Stomach smooth muscle (tissue), 2 donors: ENCODE measurements around the gene TRAP1.

Source experiments
- H3K27ac ChIP-seq: one replicate; pipeline ENCODE4 v1.7.0; 2013; ENCODE audit warnings: mild to moderate bottlenecking, low read length, inconsistent platforms
- H3K27me3 ChIP-seq, 2 donors: one replicate each; pipeline ENCODE4 v1.7.0; 2013; ENCODE audit warnings: low read length in 2 of 2; ENCODE audit not compliant: insufficient read depth in 2 of 2, control insufficient read depth in 1 of 2
- H3K36me3 ChIP-seq, 2 donors: one replicate each; pipeline ENCODE4 v1.7.0; 2013; ENCODE audit warnings: low read length in 2 of 2; ENCODE audit not compliant: control insufficient read depth in 2 of 2, insufficient read depth in 2 of 2
- H3K4me1 ChIP-seq: one replicate; pipeline ENCODE4 v1.7.0; 2013; ENCODE audit warnings: low read length; ENCODE audit not compliant: control insufficient read depth, insufficient read depth
- H3K4me3 ChIP-seq, 2 donors: one replicate each; pipeline ENCODE4 v1.7.0; 2013; ENCODE audit warnings: low read length in 2 of 2
- H3K9ac ChIP-seq, 2 donors: one replicate each; pipeline ENCODE4 v1.7.0; 2013; ENCODE audit warnings: low read length in 2 of 2, mild to moderate bottlenecking in 1 of 2
- H3K9me3 ChIP-seq, 2 donors: one replicate each; pipeline ENCODE4 v1.7.0; 2013; ENCODE audit warnings: low read length in 2 of 2; ENCODE audit not compliant: control insufficient read depth in 2 of 2
- donor health status: healthy.
- donor health status: Pancreatic carcinoma.

Gene TRAP1

GRCh38 chr16:3713587-3714242 is 3.6 kb downstream of the TRAP1 start:
- Histone ChIP-seq H3K27me3 (no peaks in the 10 kb centered on the region), H3K36me3 (peaks cover 3 to 9% of the 10 kb centered on the region in 2 donors), H3K9ac (no peak overlapping the region), H3K4me1 (peaks cover 13% of the 10 kb centered on the region), H3K9me3 (no peaks in the 10 kb centered on the region), H3K4me3 (no peak overlapping the region), H3K27ac (no peak overlapping the region)

GRCh38 chr16:3712861-3713372 is 4.4 kb downstream of the TRAP1 start:
- peaks cover 8% of the 10 kb centered on the region for H3K4me1 ChIP-seq
- H3K27ac ChIP-seq = no peak overlapping the region
- no peaks in the 10 kb centered on the region for H3K9me3 ChIP-seq
- H3K36me3 ChIP-seq = peaks cover 3 to 9% of the 10 kb centered on the region in 2 donors
- no peak overlapping the region for H3K4me3 ChIP-seq
- no peak overlapping the region for H3K9ac ChIP-seq
- no peaks in the 10 kb centered on the region for H3K27me3 ChIP-seq

GRCh38 chr16:3706253-3707012 is 10.9 kb downstream of the TRAP1 start:
- no peaks in the 10 kb centered on the region for H3K27me3 ChIP-seq
- H3K4me3 ChIP-seq = no peak overlapping the region
- H3K9ac ChIP-seq = no peak overlapping the region
- peaks cover 0 to 4% of the 10 kb centered on the region in 2 donors for H3K36me3 ChIP-seq
- H3K27ac ChIP-seq = no peak overlapping the region
- H3K4me1 ChIP-seq = no peaks in the 10 kb centered on the region
- H3K9me3 ChIP-seq = no peaks in the 10 kb centered on the region

- no peaks in the 10 kb centered on the region for H3K9me3 ChIP-seq
- H3K27ac ChIP-seq = no peak overlapping the region
- peaks cover 0 to 4% of the 10 kb centered on the region in 2 donors for H3K36me3 ChIP-seq
- no peak overlapping the region for H3K9ac ChIP-seq
- H3K4me3 ChIP-seq = no peak overlapping the region
- H3K4me1 ChIP-seq = no peaks in the 10 kb centered on the region
- H3K27me3 ChIP-seq = no peaks in the 10 kb centered on the region
These were observed 15.2 kb downstream of the TRAP1 start for GRCh38 chr16:3702082-3702481.

GRCh38 chr16:3701531-3701930 is 15.8 kb downstream of the TRAP1 start:
- no peak overlapping the region for H3K9ac ChIP-seq
- H3K27me3 ChIP-seq = no peaks in the 10 kb centered on the region
- peaks cover 0 to 4% of the 10 kb centered on the region in 2 donors for H3K36me3 ChIP-seq
- no peaks in the 10 kb centered on the region for H3K4me1 ChIP-seq
- H3K9me3 ChIP-seq = no peaks in the 10 kb centered on the region
- H3K4me3 ChIP-seq = no peak overlapping the region
- no peak overlapping the region for H3K27ac ChIP-seq

- Histone ChIP-seq H3K9me3 (no peaks in the 10 kb centered on the region), H3K4me3 (no peak overlapping the region), H3K27me3 (no peaks in the 10 kb centered on the region), H3K4me1 (no peaks in the 10 kb centered on the region), H3K36me3 (peaks cover 0 to 6% of the 10 kb centered on the region in 2 donors), H3K9ac (no peak overlapping the region), H3K27ac (no peak overlapping the region)
These were observed 18.4 kb downstream of the TRAP1 start for GRCh38 chr16:3698941-3699340.

- H3K4me1 ChIP-seq = no peaks in the 10 kb centered on the region
- H3K4me3 ChIP-seq = no peak overlapping the region
- H3K9me3 ChIP-seq = no peaks in the 10 kb centered on the region
- no peaks in the 10 kb centered on the region for H3K27me3 ChIP-seq
- no peak overlapping the region for H3K27ac ChIP-seq
- H3K9ac ChIP-seq = no peak overlapping the region
- H3K36me3 ChIP-seq = peaks cover 0 to 2% of the 10 kb centered on the region in 2 donors
These were observed 20.7 kb downstream of the TRAP1 start for GRCh38 chr16:3696425-3697218.

- Histone ChIP-seq H3K9me3 (no peaks in the 10 kb centered on the region), H3K36me3 (peaks cover 0 to 2% of the 10 kb centered on the region in 2 donors), H3K4me1 (peaks cover 3% of the 10 kb centered on the region), H3K4me3 (no peak overlapping the region), H3K27me3 (no peaks in the 10 kb centered on the region), H3K27ac (no peak overlapping the region), H3K9ac (no peak overlapping the region)
These were observed 21.5 kb downstream of the TRAP1 start for GRCh38 chr16:3695610-3696369.

GRCh38 chr16:3694051-3694450 is 23.3 kb downstream of the TRAP1 start:
- no peak overlapping the region for H3K9ac ChIP-seq
- H3K9me3 ChIP-seq = no peaks in the 10 kb centered on the region
- H3K4me1 ChIP-seq = peaks cover 14% of the 10 kb centered on the region
- H3K27me3 ChIP-seq = no peaks in the 10 kb centered on the region
- H3K27ac ChIP-seq = no peak overlapping the region
- peaks cover 0 to 2% of the 10 kb centered on the region in 2 donors for H3K36me3 ChIP-seq
- no peak overlapping the region for H3K4me3 ChIP-seq

- Histone ChIP-seq H3K4me3 (no peak overlapping the region), H3K27me3 (no peaks in the 10 kb centered on the region), H3K9me3 (no peaks in the 10 kb centered on the region), H3K36me3 (peaks cover 4 to 13% of the 10 kb centered on the region in 2 donors), H3K27ac (no peak overlapping the region), H3K9ac (no peak overlapping the region), H3K4me1 (peaks cover 14% of the 10 kb centered on the region)
These were observed 25.6 kb downstream of the TRAP1 start for GRCh38 chr16:3691761-3692160.
